ENCODE data around the gene SRGAP1.

DNA sequence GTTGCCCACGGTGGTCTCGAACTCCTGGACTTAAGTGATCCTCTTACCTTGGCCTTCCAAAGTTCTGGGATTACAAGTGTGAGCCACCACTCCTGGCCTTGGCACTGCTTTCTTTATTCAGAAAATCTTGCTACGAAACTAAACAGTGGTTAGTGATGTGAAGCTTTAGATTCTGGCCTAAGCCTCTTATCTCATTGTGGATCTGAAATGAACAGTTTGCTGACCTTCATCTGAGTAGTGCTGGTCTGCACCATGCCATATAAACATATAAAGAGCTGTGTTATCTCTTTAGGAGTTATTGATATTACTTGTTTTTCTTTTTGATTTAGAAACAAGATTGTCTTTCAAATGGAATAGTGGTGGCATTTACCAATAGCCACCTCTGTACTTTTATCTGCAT is 22.6 kb downstream of the SRGAP1 start:
- TF ChIP-seq, protein P1, sequence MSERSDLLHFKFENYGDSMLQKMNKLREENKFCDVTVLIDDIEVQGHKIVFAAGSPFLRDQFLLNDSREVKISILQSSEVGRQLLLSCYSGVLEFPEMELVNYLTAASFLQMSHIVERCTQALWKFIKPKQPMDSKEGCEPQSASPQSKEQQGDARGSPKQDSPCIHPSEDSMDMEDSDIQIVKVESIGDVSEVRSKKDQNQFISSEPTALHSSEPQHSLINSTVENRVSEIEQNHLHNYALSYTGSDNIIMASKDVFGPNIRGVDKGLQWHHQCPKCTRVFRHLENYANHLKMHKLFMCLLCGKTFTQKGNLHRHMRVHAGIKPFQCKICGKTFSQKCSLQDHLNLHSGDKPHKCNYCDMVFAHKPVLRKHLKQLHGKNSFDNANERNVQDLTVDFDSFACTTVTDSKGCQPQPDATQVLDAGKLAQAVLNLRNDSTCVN (CRISPR knock-in tag; IDR thresholded peaks at IDR 0.05): no peak
- no peak for TF ChIP-seq GTF2F1 (IDR thresholded peaks at IDR 0.05; ENCODE audit: low read depth, low read length)
- TF ChIP-seq ZNF785 (CRISPR knock-in tag; IDR thresholded peaks at IDR 0.05): no peak
- TF ChIP-seq MAFK (IDR thresholded peaks at IDR 0.05; ENCODE audit: low read length): no peak
- no peak for TF ChIP-seq RAD21 (CRISPR knock-in tag; conservative IDR thresholded peaks at IDR 0.05 in 1 of 2, IDR thresholded peaks at IDR 0.05 in 1 of 2)
- TF ChIP-seq SMAD1 (IDR thresholded peaks at IDR 0.05; ENCODE audit: low read depth, low read length, partially characterized antibody): no peak
- TF ChIP-seq, protein P2, sequence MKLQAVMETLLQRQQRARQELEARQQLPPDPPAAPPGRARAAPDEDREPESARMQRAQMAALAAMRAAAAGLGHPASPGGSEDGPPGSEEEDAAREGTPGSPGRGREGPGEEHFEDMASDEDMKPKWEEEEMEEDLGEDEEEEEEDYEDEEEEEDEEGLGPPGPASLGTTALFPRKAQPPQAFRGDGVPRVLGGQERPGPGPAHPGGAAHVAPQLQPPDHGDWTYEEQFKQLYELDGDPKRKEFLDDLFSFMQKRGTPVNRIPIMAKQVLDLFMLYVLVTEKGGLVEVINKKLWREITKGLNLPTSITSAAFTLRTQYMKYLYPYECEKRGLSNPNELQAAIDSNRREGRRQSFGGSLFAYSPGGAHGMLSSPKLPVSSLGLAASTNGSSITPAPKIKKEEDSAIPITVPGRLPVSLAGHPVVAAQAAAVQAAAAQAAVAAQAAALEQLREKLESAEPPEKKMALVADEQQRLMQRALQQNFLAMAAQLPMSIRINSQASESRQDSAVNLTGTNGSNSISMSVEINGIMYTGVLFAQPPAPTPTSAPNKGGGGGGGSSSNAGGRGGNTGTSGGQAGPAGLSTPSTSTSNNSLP (IDR thresholded peaks at IDR 0.05; ENCODE audit: borderline replicate concordance, low read depth, low read length): no peak

All from K562 (cell line).